Endothelial cell of umbilical vein (primary cell): ENCODE measurements around the gene AZU1.

ENCODE experiments used
- CTCF ChIP-seq, 2 donors: IDR thresholded peaks; 1 replicate in 1 of 2; 2 replicates in 1 of 2; pipeline ENCODE4 v1.5.1; 2011; ENCODE audit warnings: low read length in 2 of 2, mild to moderate bottlenecking in 2 of 2, moderate library complexity in 2 of 2, control low read depth in 1 of 2, inconsistent platforms in 1 of 2, low read depth in 1 of 2; ENCODE audit not compliant: insufficient read depth in 1 of 2; ENCODE audit errors: extremely low read depth in 1 of 2
- EZH2 ChIP-seq: IDR thresholded peaks from 2 replicates; pipeline ENCODE4 v1.6.1; 2012; ENCODE audit warnings: borderline replicate concordance, low read depth, mild to moderate bottlenecking, moderate library complexity, low read length, inconsistent platforms; ENCODE audit not compliant: severe bottlenecking
- GATA2 ChIP-seq: IDR thresholded peaks from 2 replicates; pipeline ENCODE4 v1.7.0; 2011; ENCODE audit warnings: low read depth, mild to moderate bottlenecking, moderate library complexity, mixed read lengths, low read length; ENCODE audit not compliant: insufficient read length, insufficient read depth
- JUN ChIP-seq: IDR thresholded peaks from 2 replicates; pipeline ENCODE4 v1.6.1; 2011; ENCODE audit warnings: borderline replicate concordance, low read depth; ENCODE audit not compliant: insufficient read length, insufficient read depth
- POLR2A ChIP-seq: IDR thresholded peaks from 2 replicates; pipeline ENCODE4 v1.6.1; 2012; ENCODE audit warnings: low read depth, mild to moderate bottlenecking, control low read depth, low read length
- POLR2AphosphoS5 ChIP-seq: IDR thresholded peaks from 2 replicates; pipeline ENCODE4 v1.6.1; 2012; ENCODE audit warnings: low read depth, mild to moderate bottlenecking, control low read depth, low read length, moderate library complexity; ENCODE audit not compliant: insufficient read depth
- TF ChIP-seq, protein P1 (sequence below): IDR thresholded peaks from 2 replicates; pipeline ENCODE4 v1.6.1; 2011; ENCODE audit not compliant: insufficient read depth, insufficient read length

DNA sequence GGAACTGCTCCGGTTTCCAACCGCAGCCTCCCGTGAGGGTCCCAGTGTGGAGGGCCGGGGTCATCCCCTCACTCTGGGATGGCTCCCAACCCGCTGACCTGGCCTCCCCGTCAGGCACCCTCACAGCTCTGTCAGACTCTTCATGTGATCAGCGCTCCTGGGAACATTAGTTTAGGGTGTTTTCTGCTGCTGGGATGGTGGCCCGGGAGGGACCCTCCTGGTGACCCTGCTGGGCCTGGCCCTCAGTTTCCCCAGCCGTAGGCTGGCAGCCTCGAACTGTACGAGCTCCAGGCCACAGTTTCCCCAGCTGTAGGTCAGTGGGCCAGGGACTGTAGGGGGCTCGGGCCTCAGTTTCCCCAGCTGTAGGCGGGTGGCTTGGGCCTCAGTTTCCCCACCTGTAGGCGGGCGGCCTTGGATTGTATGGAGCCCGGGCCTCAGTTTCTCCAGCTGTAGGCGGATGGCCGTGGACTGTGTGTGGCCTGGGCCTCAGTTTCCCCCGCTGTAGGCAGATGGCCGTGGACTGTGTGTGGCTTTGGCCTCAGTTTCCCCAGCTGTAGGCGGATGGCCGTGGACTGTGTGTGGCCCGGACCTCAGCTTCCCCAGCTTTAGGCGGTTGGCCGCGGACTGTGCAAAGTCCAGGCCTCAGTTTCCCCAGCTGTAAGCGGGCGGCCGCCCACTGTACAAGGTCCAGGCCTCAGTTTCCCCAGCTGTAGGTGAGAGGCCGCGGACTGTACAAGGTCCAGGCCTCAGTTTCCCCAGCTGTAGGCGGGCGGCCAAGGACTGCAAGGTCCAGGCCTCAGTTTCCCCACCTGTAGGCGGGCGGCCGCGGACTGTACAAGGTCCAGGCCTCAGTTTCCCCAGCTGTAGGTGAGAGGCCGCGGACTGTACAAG lies 31.7 kb upstream of the AZU1 start:
- TF ChIP-seq CTCF (IDR thresholded peaks at IDR 0.05; ENCODE audit: extremely low read depth in 1 of 2, insufficient read depth in 1 of 2, low read depth in 1 of 2, low read length in 2 of 2) (no peak), POLR2A (no peak), EZH2 (no peak), POLR2AphosphoS5 (no peak), GATA2 (no peak), JUN (no peak)
- TF ChIP-seq, protein P1, sequence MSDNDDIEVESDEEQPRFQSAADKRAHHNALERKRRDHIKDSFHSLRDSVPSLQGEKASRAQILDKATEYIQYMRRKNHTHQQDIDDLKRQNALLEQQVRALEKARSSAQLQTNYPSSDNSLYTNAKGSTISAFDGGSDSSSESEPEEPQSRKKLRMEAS = no peak
